GM03348 (cell line): ENCODE results near the gene LDLR.
"Not testable (repeated sequence)": the region's sequence is repeated elsewhere in the genome, so short reads cannot be mapped to it uniquely, and the experiment has no call there.

Source experiments
- DNase-seq: peaks from one replicate; pipeline ENCODE4 v3.0.0; 2012; ENCODE audit warnings: low spot score

Gene LDLR

GRCh38 chr19:11141937-11142527, 52.8 kb downstream of the LDLR start:
- no peak for DNase-seq

DNA sequence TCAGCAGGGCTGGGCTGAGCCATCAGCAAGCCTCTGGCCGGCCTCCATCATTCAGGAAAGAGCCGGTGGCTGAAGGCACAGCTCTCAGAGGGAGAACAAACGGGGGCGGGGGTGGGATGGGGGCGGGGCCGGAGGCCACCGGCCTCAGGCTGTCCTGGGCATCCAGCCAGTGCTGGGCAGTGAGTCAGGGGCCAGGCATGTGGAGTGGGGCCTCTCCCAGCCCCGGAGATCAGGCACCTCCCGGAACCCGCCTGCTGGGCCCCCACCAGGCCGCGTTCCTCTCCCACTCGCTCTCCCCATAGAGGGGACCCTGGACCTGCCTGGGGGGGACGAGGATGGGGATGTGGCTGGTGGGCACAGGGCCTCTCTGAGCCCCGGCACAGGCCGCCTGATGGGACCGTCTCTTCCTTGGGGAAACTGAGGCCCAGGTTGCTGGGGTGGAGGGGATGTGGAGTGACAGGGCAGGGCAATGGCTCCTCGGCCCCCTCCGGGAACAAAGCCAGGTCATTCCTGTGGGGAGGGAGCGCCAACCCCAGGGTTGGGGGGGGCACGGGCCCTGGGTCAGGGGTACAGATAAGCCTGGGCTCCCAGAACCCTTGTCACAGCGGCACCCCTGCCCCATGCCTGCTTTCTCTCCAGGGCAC, 53.4 kb downstream of the LDLR start:
- DNase-seq = peak; percentile 97

DNA sequence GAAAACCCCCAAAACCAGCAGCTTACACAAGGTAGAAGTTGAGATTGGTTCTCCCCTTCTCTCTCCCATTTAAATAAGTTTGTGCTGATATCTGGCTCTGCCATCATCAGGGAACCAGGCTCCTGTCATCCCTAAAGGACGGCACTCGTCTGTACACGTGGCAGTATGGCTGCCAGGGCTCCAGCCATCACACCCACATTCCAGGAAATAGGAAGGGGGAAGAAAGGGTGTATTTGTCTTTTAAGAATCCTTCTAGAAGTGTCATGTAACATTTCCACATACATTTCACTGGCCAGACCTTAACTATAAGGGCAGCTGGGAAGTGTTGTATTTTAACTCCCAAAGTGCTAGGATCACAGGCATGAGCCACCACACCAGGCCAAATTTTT, 56.3 kb downstream of the LDLR start:
- no peak for DNase-seq

DNA sequence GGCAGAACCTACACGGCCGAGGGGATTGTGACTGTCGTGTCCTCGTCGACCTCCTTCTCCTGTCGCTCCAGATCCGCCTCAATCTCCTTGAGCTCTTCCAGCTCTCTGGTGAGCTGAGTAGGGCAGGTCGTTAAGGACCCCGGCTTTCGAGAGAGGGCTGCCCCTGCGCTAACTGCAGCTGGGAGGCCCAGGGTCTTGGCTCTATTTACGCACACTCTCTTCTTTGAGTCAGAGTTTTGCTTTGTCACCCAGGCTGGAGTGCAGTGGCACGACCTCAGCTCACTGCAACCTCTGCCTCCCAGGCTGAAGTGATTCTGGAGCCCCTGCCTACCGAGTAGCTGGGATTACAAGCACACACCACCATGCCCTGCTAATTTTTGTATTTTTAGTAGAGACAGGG, 58.7 kb downstream of the LDLR start:
- DNase-seq = no peak

DNA sequence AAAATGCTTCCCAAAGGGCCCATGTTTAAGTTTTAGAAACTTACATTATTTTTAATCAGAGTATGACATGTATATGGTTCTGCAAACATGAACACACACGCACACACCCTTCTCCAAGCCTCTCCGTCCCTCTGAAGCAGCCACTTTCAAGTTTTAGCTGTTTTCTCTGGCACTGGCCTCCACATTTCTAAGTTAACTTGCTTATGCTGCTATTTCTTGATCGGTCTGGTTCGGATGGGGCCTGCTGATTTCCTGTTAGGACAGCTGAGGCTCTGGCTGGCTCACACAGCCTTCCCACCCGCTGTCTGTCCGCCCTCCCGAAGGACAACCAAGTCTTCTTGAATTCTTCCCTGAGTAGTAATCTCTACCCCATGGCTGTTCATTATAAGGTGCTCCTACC, 61.9 kb downstream of the LDLR start:
- no peak for DNase-seq

GRCh38 chr19:11152318-11153062, 63.2 kb downstream of the LDLR start:
- DNase-seq = peak; percentile 72

- DNase-seq = no peak
Measured at GRCh38 chr19:11154683-11155047, 65.4 kb downstream of the LDLR start.

- DNase-seq = peak; percentile 100
Measured at GRCh38 chr19:11155373-11156120, 66.3 kb downstream of the LDLR start, which contains the start of gene SPC24. Gene SPC24, minus strand, starts transcription at chr19:11155782. Its CDS starts 6 bp downstream, at chr19:11155776.

- DNase-seq = no peak
Measured at GRCh38 chr19:11159598-11160439, 70.6 kb downstream of the LDLR start.

DNA sequence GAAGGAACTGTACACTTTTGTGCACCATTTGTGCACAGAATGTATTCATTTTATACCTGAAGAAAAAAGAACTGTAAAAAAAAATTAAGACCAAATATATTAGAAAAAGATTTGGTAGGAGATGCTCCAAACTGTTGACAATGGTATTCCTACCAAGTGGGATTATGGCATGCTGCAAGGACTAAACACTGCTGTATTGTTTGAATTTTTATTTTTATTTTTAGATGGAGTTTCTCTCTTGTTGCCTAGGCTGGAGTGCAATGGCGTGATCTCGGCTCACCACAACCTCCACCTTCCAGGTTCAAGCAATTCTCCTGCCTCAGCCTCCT, 71.1 kb downstream of the LDLR start:
- not testable (repeated sequence) for DNase-seq

DNA sequence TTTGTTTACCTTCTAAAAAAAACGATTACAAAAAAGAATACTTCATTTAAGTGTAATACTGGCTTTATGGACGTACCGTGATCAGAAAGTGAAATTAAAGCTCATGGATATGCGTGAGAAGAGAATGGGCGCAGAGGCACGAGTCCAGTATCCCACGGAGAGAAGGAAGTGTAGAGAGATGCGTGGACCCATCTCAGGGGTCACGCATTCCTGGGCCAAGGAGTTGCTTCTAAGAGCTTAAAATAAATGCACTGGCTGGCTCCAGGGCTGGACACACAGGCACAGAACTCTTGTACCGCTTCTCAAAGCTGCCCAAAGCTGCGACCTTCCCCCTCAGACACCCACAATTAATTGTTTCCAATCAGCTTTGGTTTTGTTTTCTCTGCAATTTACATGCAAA, 75.0 kb downstream of the LDLR start:
- DNase-seq = no peak

DNA sequence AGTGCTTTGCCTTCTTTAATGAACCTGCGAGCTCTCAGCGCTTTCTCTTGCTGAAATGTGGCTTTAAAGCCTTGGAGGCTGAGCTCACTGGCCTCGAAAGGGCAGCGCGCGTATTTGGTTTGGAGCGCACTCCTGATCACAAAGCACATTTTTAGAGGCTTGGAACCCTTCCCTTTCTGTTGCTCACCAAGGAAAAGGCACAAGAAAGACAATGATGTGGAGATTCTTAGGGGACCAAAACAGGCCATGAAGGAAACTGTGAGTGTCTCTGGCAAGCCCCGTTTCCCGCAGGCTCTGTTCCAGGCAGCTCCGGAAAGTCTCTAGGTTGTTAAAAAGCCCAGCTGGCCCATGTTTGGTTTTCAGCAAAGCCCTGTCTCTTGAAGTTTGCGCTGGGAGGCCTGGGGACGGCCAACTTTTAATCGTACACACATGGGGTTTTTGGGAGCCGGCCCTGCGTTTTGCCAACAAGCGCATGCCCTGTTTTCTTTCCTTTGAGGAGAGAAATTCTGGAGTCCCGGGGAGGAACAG, 75.7 kb downstream of the LDLR start:
- peak; percentile 81 for DNase-seq

GRCh38 chr19:11165486-11166030, 76.3 kb downstream of the LDLR start:
- no peak for DNase-seq

- peak; percentile 71 for DNase-seq
Measured at GRCh38 chr19:11166281-11167142, 77.2 kb downstream of the LDLR start.

DNA sequence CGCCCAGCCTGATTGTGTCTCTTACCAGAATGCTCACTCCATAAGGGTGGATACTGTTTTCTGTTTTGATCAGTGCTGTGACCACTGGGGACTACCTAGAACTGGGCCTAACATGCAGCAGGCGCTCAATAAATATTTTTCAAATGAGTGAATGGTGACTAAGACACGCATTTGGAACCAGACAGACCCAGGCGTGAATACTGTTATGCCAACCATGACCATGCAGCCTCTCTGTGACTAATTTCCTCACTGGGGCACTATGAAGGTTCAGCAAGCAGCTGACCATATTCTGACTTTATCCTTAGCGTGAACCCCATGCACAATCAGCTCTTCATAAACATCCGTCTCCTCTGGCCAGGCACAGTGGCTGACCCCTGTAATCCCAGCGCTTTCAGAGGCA, 79.3 kb downstream of the LDLR start:
- peak; percentile 85 for DNase-seq

DNA sequence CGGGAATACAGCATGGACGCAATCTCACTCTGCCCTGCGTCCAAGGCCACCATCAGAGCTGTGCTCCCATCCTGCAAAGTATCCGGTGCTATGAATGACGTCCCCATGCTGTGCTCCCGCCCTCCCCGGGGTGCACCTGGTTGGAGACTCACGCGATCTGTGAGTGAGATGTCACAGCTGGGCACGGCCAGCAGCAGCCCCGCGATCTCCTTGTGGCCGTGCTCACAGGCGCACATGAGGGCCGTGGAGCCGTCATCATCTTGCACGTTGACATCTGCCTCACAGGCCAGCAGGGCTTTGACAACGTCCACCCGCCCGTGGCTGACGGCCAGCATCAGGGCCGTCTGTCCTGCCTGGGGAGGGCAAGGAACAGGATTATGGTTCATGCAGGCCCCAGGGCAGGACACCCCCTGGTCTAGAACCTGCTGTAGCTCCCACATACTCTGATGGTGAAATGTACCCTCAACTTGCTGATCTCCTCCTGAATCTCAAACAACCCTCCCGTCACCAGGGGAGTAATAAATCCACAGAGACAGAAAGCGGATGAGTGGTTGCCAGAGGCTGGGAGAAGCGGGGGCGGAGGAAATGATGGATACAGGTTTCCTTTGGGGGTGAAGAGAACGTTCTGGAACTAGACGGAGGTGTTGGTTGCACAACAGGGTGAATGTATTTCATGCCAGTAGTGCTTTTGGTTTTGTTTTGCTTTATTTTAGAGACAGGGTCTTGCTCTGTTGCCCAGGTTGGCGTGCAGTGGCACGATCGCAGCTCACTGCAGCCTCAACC, 80.8 kb downstream of the LDLR start:
- no peak for DNase-seq

DNA sequence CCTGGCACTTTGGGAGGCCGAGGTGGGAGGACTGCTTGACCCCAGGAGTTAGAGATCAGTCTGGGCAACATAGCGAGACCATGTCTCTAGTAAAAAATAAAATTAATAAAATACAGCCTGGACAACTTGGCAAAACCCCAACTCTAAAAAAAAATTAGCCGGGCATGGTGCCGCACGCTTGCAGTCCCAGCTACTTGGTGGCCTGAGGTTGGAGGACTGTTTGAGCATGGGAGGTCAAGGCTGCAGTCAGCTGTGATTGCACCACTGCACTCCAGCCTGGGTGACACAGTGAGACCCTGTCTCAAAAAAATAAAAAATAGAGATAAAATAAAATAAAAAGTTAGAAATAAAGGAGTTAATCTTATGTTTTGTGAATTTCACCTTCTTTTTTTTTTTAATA, 81.9 kb downstream of the LDLR start:
- DNase-seq = no peak

GRCh38 chr19:11172576-11172975, 83.3 kb downstream of the LDLR start:
- no peak for DNase-seq

GRCh38 chr19:11173516-11174155, 84.4 kb downstream of the LDLR start:
- no peak for DNase-seq
